Measurements from ENCODE around the gene PPFIA3. TPM values are rescaled to one million over a fixed set of nuclear protein-coding genes. Genes with fewer than 3 reads are reported as not detected.
"Not testable (repeated sequence)": the region's sequence is repeated elsewhere in the genome, so short reads cannot be mapped to it uniquely, and the experiment has no call there.

Gene PPFIA3
- polyA plus RNA-seq, 1 donor: 3.9 TPM

DNA sequence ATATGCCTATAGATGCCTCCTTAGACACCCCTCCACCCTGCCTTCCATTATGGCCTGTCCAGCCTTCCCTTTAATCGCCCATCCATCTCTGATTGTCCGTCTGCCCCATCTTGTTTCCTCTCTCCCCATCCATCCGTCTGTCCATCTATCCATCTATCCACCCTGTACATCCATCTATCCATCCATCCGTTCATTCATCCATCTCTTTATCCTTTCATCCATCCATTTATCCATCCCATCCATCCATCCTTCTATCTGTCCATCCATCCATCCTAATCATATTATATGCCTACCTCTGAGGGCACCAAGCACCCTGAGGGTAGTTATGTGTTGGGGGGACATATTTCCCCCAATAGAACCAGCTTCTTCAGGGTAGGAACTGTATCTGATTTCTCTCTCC, 61.3 kb downstream of the PPFIA3 start:
- DNase-seq: no peak

GRCh38 chr19:49182010-49182847, 62.9 kb downstream of the PPFIA3 start:
- not testable (repeated sequence) for DNase-seq

DNA sequence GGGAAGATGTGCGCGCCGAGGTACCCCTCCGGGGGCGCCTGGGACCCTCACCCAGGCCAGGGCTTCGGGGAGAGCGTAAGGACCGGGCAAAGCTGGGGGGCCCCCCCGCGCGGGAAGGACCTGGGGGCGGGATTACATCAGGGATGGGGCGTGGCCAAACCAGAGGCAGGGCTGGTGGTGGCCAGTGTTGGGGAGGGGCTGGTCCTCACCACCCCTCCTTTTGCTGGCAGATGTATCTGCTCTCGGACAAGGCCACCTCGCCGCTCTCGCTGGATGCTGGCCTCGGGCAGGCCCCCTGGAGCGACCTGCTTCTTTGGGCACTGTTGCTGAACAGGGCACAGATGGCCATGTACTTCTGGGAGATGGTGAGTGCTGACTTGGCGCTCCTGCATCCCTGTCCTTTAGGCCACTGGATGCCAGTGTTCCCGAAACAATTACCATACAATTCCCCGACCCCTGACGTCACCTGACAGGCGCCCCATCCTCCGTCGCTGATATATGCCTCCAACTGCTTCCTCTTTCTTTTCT, 63.6 kb downstream of the PPFIA3 start:
- DNase-seq: no peak

GRCh38 chr19:49186108-49186507, 66.8 kb downstream of the PPFIA3 start:
- DNase-seq: no peak

DNA sequence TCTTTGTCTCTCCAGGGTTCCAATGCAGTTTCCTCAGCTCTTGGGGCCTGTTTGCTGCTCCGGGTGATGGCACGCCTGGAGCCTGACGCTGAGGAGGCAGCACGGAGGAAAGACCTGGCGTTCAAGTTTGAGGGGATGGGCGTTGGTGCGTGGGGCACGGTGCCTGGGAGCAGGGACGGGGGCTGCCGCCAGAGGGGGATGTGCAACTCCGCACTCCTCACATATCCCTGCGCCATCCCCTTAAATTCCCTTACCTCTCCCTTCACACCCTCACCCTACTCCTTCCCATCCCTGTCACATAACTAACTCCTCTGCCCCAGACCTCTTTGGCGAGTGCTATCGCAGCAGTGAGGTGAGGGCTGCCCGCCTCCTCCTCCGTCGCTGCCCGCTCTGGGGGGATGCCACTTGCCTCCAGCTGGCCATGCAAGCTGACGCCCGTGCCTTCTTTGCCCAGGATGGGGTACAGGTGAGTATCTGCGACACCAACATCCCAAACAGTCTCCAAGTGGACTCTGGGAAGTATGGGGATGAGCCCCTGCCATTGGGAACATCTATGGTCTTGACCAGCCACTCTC, 69.4 kb downstream of the PPFIA3 start:
- no peak for DNase-seq

DNA sequence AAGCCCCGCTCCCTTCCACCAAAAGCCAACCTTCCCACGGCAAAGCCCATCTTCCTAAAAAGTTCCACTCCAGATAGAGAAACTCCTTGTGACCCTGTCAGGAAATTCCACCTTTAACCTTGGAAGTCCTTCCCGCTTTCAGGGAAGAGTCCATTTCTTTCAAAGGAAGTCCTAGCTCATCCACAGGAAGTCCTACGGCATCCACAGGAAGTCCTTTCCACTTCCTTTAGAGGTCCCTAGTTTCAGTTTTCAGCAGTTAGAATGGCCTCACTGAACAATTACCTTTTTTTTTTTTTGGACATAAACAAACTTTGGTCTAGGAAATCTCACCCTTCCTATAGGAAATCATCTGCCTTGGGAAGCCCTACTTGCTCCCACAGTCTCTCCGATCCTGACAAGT, 69.9 kb downstream of the PPFIA3 start:
- DNase-seq: no peak

GRCh38 chr19:49190781-49191180, 71.4 kb downstream of the PPFIA3 start:
- DNase-seq: no peak

DNA sequence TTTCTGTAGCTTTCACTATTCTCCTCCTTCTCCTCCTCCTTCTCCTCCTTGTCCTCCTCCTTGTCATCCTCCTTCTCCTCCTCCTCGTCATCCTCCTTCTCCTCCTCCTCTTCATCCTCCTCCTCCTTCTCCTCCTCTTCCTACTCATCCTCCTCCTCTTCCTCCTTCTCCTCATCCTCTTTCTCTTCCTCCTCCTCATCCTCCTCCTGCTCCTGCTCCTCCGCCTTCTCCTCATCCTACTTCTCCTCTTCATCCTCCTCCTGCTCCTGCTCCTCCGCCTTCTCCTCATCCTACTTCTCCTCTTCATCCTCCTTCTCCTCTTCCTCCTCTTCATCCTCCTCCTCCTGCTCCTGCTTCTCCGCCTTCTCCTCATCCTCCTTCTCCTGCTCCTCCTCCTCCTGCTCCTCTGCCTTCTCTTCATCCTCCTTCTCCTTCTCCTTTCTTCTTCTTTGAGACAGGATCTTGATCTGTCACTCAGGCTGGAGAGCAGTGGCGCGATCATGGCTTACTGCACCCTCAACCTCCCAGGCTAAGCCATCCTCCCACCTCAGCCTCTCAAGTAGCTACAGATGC, 74.6 kb downstream of the PPFIA3 start:
- no peak for DNase-seq

DNA sequence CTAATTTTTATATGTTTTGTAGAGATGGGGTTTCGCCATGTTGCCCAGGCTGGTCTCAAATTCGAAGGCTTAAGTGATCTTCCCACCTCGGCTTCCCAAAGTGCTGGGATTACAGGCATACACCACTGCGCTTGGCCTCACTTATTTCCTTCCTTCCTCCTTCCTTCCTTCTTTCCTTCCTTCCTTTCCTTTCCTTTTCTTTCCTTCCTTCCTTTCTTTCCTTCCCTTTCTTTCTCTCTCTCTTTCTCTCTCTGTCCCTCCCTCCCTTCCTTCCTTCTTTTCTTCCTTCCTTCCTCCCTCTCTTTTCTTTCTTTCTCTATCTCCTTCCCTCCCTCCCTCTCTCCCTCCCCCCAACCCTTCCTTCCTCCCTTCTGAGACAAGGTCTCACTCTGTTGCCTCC, 75.1 kb downstream of the PPFIA3 start:
- no peak for DNase-seq

DNA sequence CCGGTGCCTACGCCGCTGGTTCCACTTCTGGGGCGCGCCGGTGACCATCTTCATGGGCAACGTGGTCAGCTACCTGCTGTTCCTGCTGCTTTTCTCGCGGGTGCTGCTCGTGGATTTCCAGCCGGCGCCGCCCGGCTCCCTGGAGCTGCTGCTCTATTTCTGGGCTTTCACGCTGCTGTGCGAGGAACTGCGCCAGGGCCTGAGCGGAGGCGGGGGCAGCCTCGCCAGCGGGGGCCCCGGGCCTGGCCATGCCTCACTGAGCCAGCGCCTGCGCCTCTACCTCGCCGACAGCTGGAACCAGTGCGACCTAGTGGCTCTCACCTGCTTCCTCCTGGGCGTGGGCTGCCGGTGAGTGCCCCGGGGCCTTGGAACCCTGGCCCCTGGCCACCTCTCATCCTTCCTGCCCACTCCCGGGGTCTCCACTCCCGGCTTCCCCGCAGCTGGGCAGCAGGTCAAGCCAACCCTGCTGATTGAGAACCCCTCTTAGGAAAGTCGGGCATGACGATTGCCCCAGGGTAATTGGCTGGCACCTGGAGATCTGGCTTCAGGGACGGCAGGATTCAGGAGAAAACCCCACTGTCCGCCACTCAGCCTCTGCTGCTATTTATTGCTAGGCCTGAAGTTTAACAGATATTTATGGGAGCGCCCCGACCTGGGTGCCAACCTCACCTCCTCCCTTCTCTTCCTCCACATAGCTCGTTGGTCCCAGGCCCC, 77.3 kb downstream of the PPFIA3 start:
- DNase-seq: peak; percentile 44

GRCh38 chr19:49200238-49200862, 81.0 kb downstream of the PPFIA3 start:
- DNase-seq: no peak

Other genes with a start within 250 kb of the PPFIA3 start
- 33.8 TPM for gene PPP1R15A, start 247.1 kb upstream of the PPFIA3 start, polyA plus RNA-seq (ENCODE audit: insufficient read length)
- gene TULP2, start 220.8 kb upstream of the PPFIA3 start, polyA plus RNA-seq (ENCODE audit: insufficient read length): 1.6 TPM
- 238 TPM for gene NUCB1, start 219.2 kb upstream of the PPFIA3 start, polyA plus RNA-seq (ENCODE audit: insufficient read length)
- gene DHDH, start 185.8 kb upstream of the PPFIA3 start, polyA plus RNA-seq (ENCODE audit: insufficient read length): 4.6 TPM
- 64.5 TPM for gene BAX, start 164.7 kb upstream of the PPFIA3 start, polyA plus RNA-seq (ENCODE audit: insufficient read length)
- 2,202 TPM for gene FTL, start 154.2 kb upstream of the PPFIA3 start, polyA plus RNA-seq (ENCODE audit: insufficient read length)
- gene GYS1, start 126.2 kb upstream of the PPFIA3 start, polyA plus RNA-seq (ENCODE audit: insufficient read length): 52.2 TPM
- 80.2 TPM for gene RUVBL2, start 125.7 kb upstream of the PPFIA3 start, polyA plus RNA-seq (ENCODE audit: insufficient read length)
- gene LHB, start 102.5 kb upstream of the PPFIA3 start, polyA plus RNA-seq (ENCODE audit: insufficient read length): 0.38 TPM
- gene CGB3, start 95.2 kb upstream of the PPFIA3 start, polyA plus RNA-seq (ENCODE audit: insufficient read length): not detected
- not detected for gene CGB2, start 87.7 kb upstream of the PPFIA3 start, polyA plus RNA-seq (ENCODE audit: insufficient read length)
- not detected for gene CGB1, start 82.6 kb upstream of the PPFIA3 start, polyA plus RNA-seq (ENCODE audit: insufficient read length)
- gene CGB5, start 75.7 kb upstream of the PPFIA3 start, polyA plus RNA-seq (ENCODE audit: insufficient read length): not detected
- not detected for gene CGB8, start 70.4 kb upstream of the PPFIA3 start, polyA plus RNA-seq (ENCODE audit: insufficient read length)
- 0.78 TPM for gene CGB7, start 61.8 kb upstream of the PPFIA3 start, polyA plus RNA-seq (ENCODE audit: insufficient read length)
- gene NTF4, start 54.7 kb upstream of the PPFIA3 start, polyA plus RNA-seq (ENCODE audit: insufficient read length): 3.1 TPM
- 0.08 TPM for gene KCNA7, start 46.8 kb upstream of the PPFIA3 start, polyA plus RNA-seq (ENCODE audit: insufficient read length)
- gene SNRNP70, start 34.1 kb upstream of the PPFIA3 start, polyA plus RNA-seq (ENCODE audit: insufficient read length): 354 TPM
- gene LIN7B, start 5.2 kb upstream of the PPFIA3 start, polyA plus RNA-seq (ENCODE audit: insufficient read length): 5.6 TPM
- 0.20 TPM for gene C19orf73, start 401 bp upstream of the PPFIA3 start, polyA plus RNA-seq (ENCODE audit: insufficient read length)
- 22.9 TPM for gene HRC, start 35.9 kb downstream of the PPFIA3 start, polyA plus RNA-seq (ENCODE audit: insufficient read length)
- 29.4 TPM for gene TRPM4, start 38.2 kb downstream of the PPFIA3 start, polyA plus RNA-seq (ENCODE audit: insufficient read length)
- gene SLC6A16, start 205.6 kb downstream of the PPFIA3 start, polyA plus RNA-seq (ENCODE audit: insufficient read length): 5.3 TPM
- 53.3 TPM for gene CD37, start 215.9 kb downstream of the PPFIA3 start, polyA plus RNA-seq (ENCODE audit: insufficient read length)
- gene TEAD2, start 242.9 kb downstream of the PPFIA3 start, polyA plus RNA-seq (ENCODE audit: insufficient read length): 92.8 TPM
- gene DKKL1, start 244.3 kb downstream of the PPFIA3 start, polyA plus RNA-seq (ENCODE audit: insufficient read length): 5.0 TPM

Measured in left kidney (tissue), 2 donors.